ENCODE results near the gene CARS1. TPM values are rescaled to one million over a fixed set of nuclear protein-coding genes. Genes with fewer than 3 reads are reported as not detected.

Gene CARS1
- total and polyA plus RNA-seq, 12 donors = 12.5 to 24.6 (median 15.9) TPM

GRCh38 chr11:3093281-3094191 is 36.3 kb upstream of the CARS1 start:
- 84 to 85% methylated on average over 36 of the region's 36 CpGs for WGBS, 2 donors
- intact Hi-C loops (cut with DNase I) = loop anchor here in 5 of 10 donors (2.0 to 10.0 kb wide), 5 partner anchors 36 to 559 kb away; partner anchors contain the start of gene CARS1 (in 2 of the 5)
- ATAC-seq = no peak
- peaks cover 0 to 68% (median 3%) of the 10 kb centered on the region in 9 donors for H3K36me3 ChIP-seq
- H3K4me3 ChIP-seq = no peak overlapping the region
- peaks cover 0 to 40% (median 26%) of the 10 kb centered on the region in 9 donors for H3K4me1 ChIP-seq
- no peak for DNase-seq
- H3K27ac ChIP-seq = no peak overlapping the region
- no peak for TF ChIP-seq CTCF (IDR thresholded peaks at IDR 0.05)
- no peaks in the 10 kb centered on the region for H3K27me3 ChIP-seq
- no peaks in the 10 kb centered on the region for H3K9me3 ChIP-seq

GRCh38 chr11:3092603-3093141 is 35.4 kb upstream of the CARS1 start:
- intact Hi-C loops (cut with DNase I) = loop anchor here in 6 of 10 donors (1.0 to 10.0 kb wide), 6 partner anchors 35 to 558 kb away; partner anchors contain the start of gene CARS1 (in 2 of the 6)
- WGBS, 2 donors = 91 to 93% methylated on average over 15 of the region's 15 CpGs
- no peak for ATAC-seq

GRCh38 chr11:3091846-3092602 is 34.8 kb upstream of the CARS1 start:
- peaks cover 0 to 68% (median 3%) of the 10 kb centered on the region in 9 donors for H3K36me3 ChIP-seq
- intact Hi-C loops (cut with DNase I) = loop anchor here (1.0 to 10.0 kb wide), 6 partner anchors 35 to 557 kb away; partner anchors contain the start of gene CARS1 (in 2 of the 10)
- ATAC-seq = peak; percentile 59 to 76 (median 68)

More at GRCh38 chr11:3092603-3093141, 35.4 kb upstream of the CARS1 start:
- TF ChIP-seq CTCF (IDR thresholded peaks at IDR 0.05) = no peak
- Histone ChIP-seq H3K27me3 (no peaks in the 10 kb centered on the region), H3K27ac (no peak overlapping the region), H3K4me3 (no peak overlapping the region), H3K4me1 (peaks cover 0 to 40% (median 26%) of the 10 kb centered on the region in 9 donors), H3K36me3 (peaks cover 0 to 68% (median 3%) of the 10 kb centered on the region in 9 donors), H3K9me3 (no peaks in the 10 kb centered on the region)
- DNase-seq = no peak

More at GRCh38 chr11:3091846-3092602, 34.8 kb upstream of the CARS1 start:
- H3K9me3 ChIP-seq = no peaks in the 10 kb centered on the region
- peak; percentile 62 to 74 for DNase-seq
- peaks cover 0 to 40% (median 26%) of the 10 kb centered on the region in 9 donors for H3K4me1 ChIP-seq
- 46 to 48% methylated on average over 27 of the region's 27 CpGs for WGBS, 2 donors
- no peaks in the 10 kb centered on the region for H3K27me3 ChIP-seq
- peak overlapping the region in 1 of 10 donors; percentile 18 for H3K27ac ChIP-seq
- peak; percentile 97 to 100 (median 100) for TF ChIP-seq CTCF (IDR thresholded peaks at IDR 0.05)
- no peak overlapping the region for H3K4me3 ChIP-seq
